Inferior parietal cortex (tissue), 1 donor: ENCODE data around the gene SEC24D.

Experiments
- DNase-seq: peaks from one replicate; pipeline ENCODE4 v3.0.0-alpha.2; 2016; ENCODE audit errors: extremely low spot score

Gene SEC24D

GRCh38 chr4:118842055-118842454 is 6.1 kb upstream of the SEC24D start:
- no peak for DNase-seq

- DNase-seq, result no peak
Observed at GRCh38 chr4:118839221-118839927, 3.4 kb upstream of the SEC24D start.

- DNase-seq, result no peak
Observed at GRCh38 chr4:118837121-118837507, 1.2 kb upstream of the SEC24D start.

GRCh38 chr4:118836301-118837120 is 585 bp upstream of the SEC24D start:
- DNase-seq, result no peak

- DNase-seq, result peak; percentile 63
Observed at GRCh38 chr4:118834960-118835569, 861 bp downstream of the SEC24D start.

GRCh38 chr4:118834070-118834469 is 1.9 kb downstream of the SEC24D start:
- DNase-seq, result no peak

- no peak for DNase-seq
Observed at GRCh38 chr4:118833192-118833820, 2.6 kb downstream of the SEC24D start.

GRCh38 chr4:118829107-118829506 is 6.8 kb downstream of the SEC24D start:
- DNase-seq, result no peak

- DNase-seq, result no peak
Observed at GRCh38 chr4:118826723-118827444, 9.0 kb downstream of the SEC24D start.

GRCh38 chr4:118825799-118826198 is 10.1 kb downstream of the SEC24D start:
- DNase-seq, result no peak

- no peak for DNase-seq
Observed at GRCh38 chr4:118824141-118824540, 11.8 kb downstream of the SEC24D start.

GRCh38 chr4:118823471-118823870 is 12.5 kb downstream of the SEC24D start:
- DNase-seq, result no peak

- DNase-seq, result no peak
Observed at GRCh38 chr4:118821590-118822293, 14.2 kb downstream of the SEC24D start.

GRCh38 chr4:118817178-118817930 is 18.6 kb downstream of the SEC24D start:
- DNase-seq, result no peak

GRCh38 chr4:118816538-118817177 is 19.3 kb downstream of the SEC24D start:
- no peak for DNase-seq

GRCh38 chr4:118814891-118815290 is 21.0 kb downstream of the SEC24D start:
- DNase-seq, result no peak

- DNase-seq, result no peak
Observed at GRCh38 chr4:118814058-118814457, 21.9 kb downstream of the SEC24D start.

GRCh38 chr4:118813561-118813960 is 22.4 kb downstream of the SEC24D start:
- no peak for DNase-seq

- no peak for DNase-seq
Observed at GRCh38 chr4:118811832-118812231, 24.1 kb downstream of the SEC24D start.
